ENCODE results near the gene SLC12A7.

SLC12A7 gene

GRCh38 chr5:1112596-1113331 is 901 bp upstream of the SLC12A7 start:
- DNase-seq (ENCODE audit: insufficient read length, low spot score) (no peak), FAIRE-seq (peak; percentile 59)

GRCh38 chr5:1111241-1111726 is 579 bp downstream of the SLC12A7 start:
- FAIRE-seq, result no peak
- peak; percentile 67 for DNase-seq (ENCODE audit: insufficient read length, low spot score)

GRCh38 chr5:1110307-1111240 is 1.3 kb downstream of the SLC12A7 start:
- DNase-seq (ENCODE audit: insufficient read length, low spot score) (peak; percentile 40), FAIRE-seq (no peak)

- FAIRE-seq (no peak), DNase-seq (ENCODE audit: insufficient read length, low spot score) (no peak)
Observed at GRCh38 chr5:1109542-1110306, 2.1 kb downstream of the SLC12A7 start.

- FAIRE-seq, result no peak
- no peak for DNase-seq (ENCODE audit: insufficient read length, low spot score)
Observed at GRCh38 chr5:1108865-1109174, 3.0 kb downstream of the SLC12A7 start.

GRCh38 chr5:1108023-1108864 is 3.6 kb downstream of the SLC12A7 start:
- FAIRE-seq, result no peak
- DNase-seq (ENCODE audit: insufficient read length, low spot score), result no peak

GRCh38 chr5:1107167-1108022 is 4.5 kb downstream of the SLC12A7 start:
- DNase-seq (ENCODE audit: insufficient read length, low spot score) (no peak), FAIRE-seq (peak; percentile 20)

- no peak for FAIRE-seq
- no peak for DNase-seq (ENCODE audit: insufficient read length, low spot score)
Observed at GRCh38 chr5:1106385-1107166, 5.3 kb downstream of the SLC12A7 start.

- no peak for FAIRE-seq
Observed at GRCh38 chr5:1105350-1106265, 6.3 kb downstream of the SLC12A7 start.

GRCh38 chr5:1104327-1105006 is 7.4 kb downstream of the SLC12A7 start:
- FAIRE-seq (no peak), DNase-seq (ENCODE audit: insufficient read length, low spot score) (no peak)

More at GRCh38 chr5:1105350-1106265, 6.3 kb downstream of the SLC12A7 start:
- DNase-seq (ENCODE audit: insufficient read length, low spot score), result no peak

GRCh38 chr5:1103505-1104326 is 8.1 kb downstream of the SLC12A7 start:
- DNase-seq (ENCODE audit: insufficient read length, low spot score) (no peak), FAIRE-seq (no peak)

- FAIRE-seq (peak; percentile 59), DNase-seq (ENCODE audit: insufficient read length, low spot score) (no peak)
Observed at GRCh38 chr5:1103093-1103492, 8.8 kb downstream of the SLC12A7 start.

- DNase-seq (ENCODE audit: insufficient read length, low spot score) (no peak), FAIRE-seq (no peak)
Observed at GRCh38 chr5:1101961-1102713, 9.7 kb downstream of the SLC12A7 start.

- no peak for FAIRE-seq
Observed at GRCh38 chr5:1100664-1101574, 10.9 kb downstream of the SLC12A7 start.

More at GRCh38 chr5:1100664-1101574, 10.9 kb downstream of the SLC12A7 start:
- no peak for DNase-seq (ENCODE audit: insufficient read length, low spot score)
